Stomach (tissue), 4 donors: ENCODE measurements around the gene C1orf226.

Experiments used
- CTCF ChIP-seq, 7 experiments: fragments of 450-650 bp in 4 of 7; fragments of 200-600 bp in 3 of 7; sonication (generic) in 3 of 7; IDR thresholded peaks; one replicate each; pipeline ENCODE4 v1.5.1; 2016 to 2019; ENCODE audit warnings: antibody characterized with exemption in 7 of 7, control low read depth in 2 of 7, mild to moderate bottlenecking in 1 of 7
- EP300 ChIP-seq: sonication (generic); formaldehyde crosslinking; IDR thresholded peaks from one replicate; pipeline ENCODE4 v1.6.1; 2017; ENCODE audit warnings: antibody characterized with exemption
- POLR2A ChIP-seq, 4 donors: fragments of 450-650 bp; IDR thresholded peaks; one replicate each; pipeline ENCODE4 v1.6.1; 2016; ENCODE audit warnings: antibody characterized with exemption in 4 of 4, control low read depth in 2 of 4, mild to moderate bottlenecking in 1 of 4, moderate library complexity in 1 of 4
- POLR2AphosphoS5 ChIP-seq, 3 donors: sonication (generic); formaldehyde crosslinking; IDR thresholded peaks; one replicate each; pipeline ENCODE4 v1.6.1; 2016; ENCODE audit warnings: antibody characterized with exemption in 3 of 3

GRCh38 chr1:162363823-162364222 lies 17.7 kb upstream of the C1orf226 start:
- TF ChIP-seq EP300 (no peak), POLR2AphosphoS5 (IDR thresholded peaks at IDR 0.05) (no peak), CTCF (IDR thresholded peaks at IDR 0.05) (no peak), POLR2A (IDR thresholded peaks at IDR 0.05) (no peak)
